RWPE2 (cell line): ENCODE results near the gene ZNF12.

Experiments used
- ATAC-seq: fragments of 200-7000 bp; cut with Tn5 transposase; 3 replicates; pipeline ENCODE4 v1.9.1; 2021; ENCODE audit warnings: low read depth
- DNase-seq: peaks from one replicate; pipeline ENCODE4 v3.0.0-alpha.2; 2020; ENCODE audit warnings: low spot score
- H3K27ac ChIP-seq: fragments of 450-650 bp; 2 replicates; pipeline ENCODE4 v1.5.1; 2017; ENCODE audit warnings: mild to moderate bottlenecking; ENCODE audit not compliant: poor library complexity, severe bottlenecking
- H3K27me3 ChIP-seq: fragments of 250-450 bp; sonication (Bioruptor Pico); 2 replicates; pipeline ENCODE4 v1.5.1; 2021; ENCODE audit warnings: mild to moderate bottlenecking, moderate library complexity; ENCODE audit not compliant: insufficient read depth, poor library complexity, severe bottlenecking
- H3K36me3 ChIP-seq: fragments of 250-450 bp; sonication (Bioruptor Pico); 2 replicates; pipeline ENCODE4 v1.5.1; 2020; ENCODE audit warnings: low read depth, mild to moderate bottlenecking, moderate library complexity
- H3K4me1 ChIP-seq: fragments of 250-450 bp; sonication (Bioruptor Pico); 2 replicates; pipeline ENCODE4 v1.5.1; 2021; ENCODE audit warnings: mild to moderate bottlenecking, moderate library complexity; ENCODE audit not compliant: insufficient read depth, poor library complexity, severe bottlenecking
- H3K4me3 ChIP-seq: fragments of 250-450 bp; sonication (Bioruptor Pico); 2 replicates; pipeline ENCODE4 v1.5.1; 2021; ENCODE audit warnings: mild to moderate bottlenecking, moderate library complexity; ENCODE audit not compliant: severe bottlenecking
- H3K9me3 ChIP-seq: fragments of 250-450 bp; sonication (Bioruptor Pico); 2 replicates; pipeline ENCODE4 v1.5.1; 2021; ENCODE audit warnings: mild to moderate bottlenecking, moderate library complexity; ENCODE audit not compliant: severe bottlenecking
- TF ChIP-seq, protein P1 (sequence below): fragments of 450-650 bp; IDR thresholded peaks from one replicate; pipeline ENCODE4 v1.5.1; 2017; ENCODE audit warnings: mild to moderate bottlenecking, moderate library complexity; ENCODE audit not compliant: poor library complexity, severe bottlenecking

Gene ZNF12

DNA sequence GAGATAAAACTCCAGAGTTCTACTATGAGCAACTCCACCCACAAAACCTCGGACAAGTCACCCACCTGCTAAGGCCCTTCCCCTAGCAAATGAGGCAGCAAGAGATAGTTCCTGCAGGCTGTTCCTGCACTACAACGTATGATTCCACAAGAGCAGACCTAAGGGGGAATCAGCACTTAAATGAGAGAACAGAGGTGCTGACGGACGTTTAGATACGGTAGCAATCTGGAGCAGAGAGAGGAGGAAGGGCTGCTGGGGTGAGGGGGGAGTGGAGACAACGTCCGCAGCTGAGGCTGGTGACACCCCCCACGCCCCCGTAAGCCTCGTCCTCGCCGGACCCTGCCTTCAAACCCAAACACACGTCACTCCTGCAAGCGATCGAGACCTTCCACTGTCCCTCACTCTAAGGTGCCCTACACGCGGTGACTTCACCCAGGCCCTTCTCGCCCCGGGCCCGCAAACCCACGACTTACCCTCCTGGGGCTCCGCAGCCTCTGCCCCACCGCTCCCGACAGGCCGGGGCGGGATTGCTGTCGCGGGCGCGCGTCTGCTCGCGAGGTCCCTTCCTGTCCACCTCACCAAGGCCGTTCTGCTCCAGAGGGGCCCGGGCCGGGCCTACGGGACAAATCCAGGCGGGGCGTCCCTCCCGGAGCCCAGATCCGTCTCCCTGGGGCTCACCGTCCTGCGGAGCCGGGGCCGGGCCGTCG is 635 bp downstream of the ZNF12 start:
- DNase-seq (no peak), ATAC-seq (peak; percentile 40)
- Histone ChIP-seq H3K4me1 (peaks cover 10% of the 10 kb centered on the region), H3K27ac (peak overlapping the region; percentile 59), H3K36me3 (peaks cover 35% of the 10 kb centered on the region), H3K27me3 (no peaks in the 10 kb centered on the region), H3K9me3 (peaks cover 2% of the 10 kb centered on the region), H3K4me3 (peak overlapping the region; percentile 86)
- TF ChIP-seq, protein P1, sequence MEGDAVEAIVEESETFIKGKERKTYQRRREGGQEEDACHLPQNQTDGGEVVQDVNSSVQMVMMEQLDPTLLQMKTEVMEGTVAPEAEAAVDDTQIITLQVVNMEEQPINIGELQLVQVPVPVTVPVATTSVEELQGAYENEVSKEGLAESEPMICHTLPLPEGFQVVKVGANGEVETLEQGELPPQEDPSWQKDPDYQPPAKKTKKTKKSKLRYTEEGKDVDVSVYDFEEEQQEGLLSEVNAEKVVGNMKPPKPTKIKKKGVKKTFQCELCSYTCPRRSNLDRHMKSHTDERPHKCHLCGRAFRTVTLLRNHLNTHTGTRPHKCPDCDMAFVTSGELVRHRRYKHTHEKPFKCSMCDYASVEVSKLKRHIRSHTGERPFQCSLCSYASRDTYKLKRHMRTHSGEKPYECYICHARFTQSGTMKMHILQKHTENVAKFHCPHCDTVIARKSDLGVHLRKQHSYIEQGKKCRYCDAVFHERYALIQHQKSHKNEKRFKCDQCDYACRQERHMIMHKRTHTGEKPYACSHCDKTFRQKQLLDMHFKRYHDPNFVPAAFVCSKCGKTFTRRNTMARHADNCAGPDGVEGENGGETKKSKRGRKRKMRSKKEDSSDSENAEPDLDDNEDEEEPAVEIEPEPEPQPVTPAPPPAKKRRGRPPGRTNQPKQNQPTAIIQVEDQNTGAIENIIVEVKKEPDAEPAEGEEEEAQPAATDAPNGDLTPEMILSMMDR = no peak

DNA sequence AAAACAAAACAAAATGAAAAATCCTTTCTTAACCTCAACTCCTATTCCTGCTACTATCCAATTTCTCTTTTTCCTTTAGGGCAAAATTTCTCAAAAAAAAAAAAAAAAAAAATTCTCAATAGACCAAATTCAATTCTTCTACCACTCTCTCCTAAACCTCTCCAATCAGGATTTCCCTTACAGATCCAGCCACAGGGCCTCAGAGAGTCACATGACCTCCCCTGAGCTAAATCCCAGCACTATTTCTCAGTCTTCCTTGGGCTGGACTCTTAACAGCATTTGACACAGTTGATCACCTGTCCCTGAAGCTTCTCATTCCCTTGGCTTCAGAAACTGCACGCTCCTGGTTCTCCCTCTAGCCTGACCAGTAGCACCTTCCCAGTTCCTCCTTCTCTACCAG is 4.9 kb downstream of the ZNF12 start:
- Histone ChIP-seq H3K27me3 (no peaks in the 10 kb centered on the region), H3K4me1 (peaks cover 10% of the 10 kb centered on the region), H3K9me3 (peaks cover 8% of the 10 kb centered on the region), H3K27ac (no peak overlapping the region), H3K36me3 (peaks cover 77% of the 10 kb centered on the region), H3K4me3 (no peak overlapping the region)
- TF ChIP-seq, protein P1 = no peak
- ATAC-seq (no peak), DNase-seq (no peak)

DNA sequence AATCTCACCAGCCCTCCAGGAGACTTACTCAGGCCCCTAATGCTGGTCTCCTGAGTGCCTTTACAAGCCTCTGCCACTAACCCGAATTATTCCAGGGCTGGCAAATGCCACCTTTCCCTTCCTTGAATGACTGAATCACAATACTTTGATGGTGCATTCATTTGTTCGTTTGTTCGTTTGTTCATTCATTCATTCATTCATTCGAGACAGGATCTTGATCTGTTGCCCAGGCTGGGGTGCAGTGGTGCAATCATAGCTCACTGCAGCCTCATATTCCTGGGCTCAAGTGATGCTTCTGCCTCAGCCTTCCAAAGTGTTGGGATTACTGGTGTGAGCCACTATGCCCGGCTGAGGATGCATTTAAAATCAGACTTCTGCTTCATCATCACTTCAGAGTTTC is 6.0 kb downstream of the ZNF12 start:
- Histone ChIP-seq H3K27ac (no peak overlapping the region), H3K4me3 (no peak overlapping the region), H3K27me3 (no peaks in the 10 kb centered on the region), H3K4me1 (peaks cover 10% of the 10 kb centered on the region), H3K9me3 (peaks cover 15% of the 10 kb centered on the region), H3K36me3 (peaks cover 88% of the 10 kb centered on the region)
- TF ChIP-seq, protein P1 = no peak
- DNase-seq (no peak), ATAC-seq (no peak)

DNA sequence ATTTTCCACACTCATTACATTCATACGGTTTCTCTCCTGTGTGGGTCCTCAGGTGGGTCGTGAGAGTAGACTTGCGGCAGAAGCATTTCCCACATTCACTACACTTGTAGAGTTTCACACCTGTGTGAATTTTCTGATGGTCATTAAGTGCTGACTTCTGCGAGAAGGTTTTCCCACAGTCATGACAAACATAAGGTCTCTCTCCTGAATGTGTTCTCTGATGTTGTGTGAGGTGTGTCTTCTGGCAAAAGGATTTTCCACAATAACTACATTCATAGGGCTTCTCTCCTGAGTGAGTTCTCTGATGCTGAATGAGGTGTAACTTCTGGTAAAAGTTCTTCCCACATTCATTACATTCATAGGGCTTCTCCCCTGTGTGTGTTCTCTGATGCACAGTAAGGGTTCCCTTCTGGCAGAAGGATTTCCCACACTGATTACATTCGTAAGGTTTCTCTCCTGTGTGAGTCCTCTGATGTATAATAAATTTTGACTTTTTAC is 15.1 kb downstream of the ZNF12 start:
- Histone ChIP-seq H3K27ac (no peak overlapping the region), H3K36me3 (peaks cover 100% of the 10 kb centered on the region), H3K9me3 (peaks cover 63% of the 10 kb centered on the region), H3K4me3 (no peak overlapping the region), H3K27me3 (no peaks in the 10 kb centered on the region), H3K4me1 (no peaks in the 10 kb centered on the region)
- no peak for DNase-seq
- TF ChIP-seq, protein P1 = no peak
- no peak for ATAC-seq

DNA sequence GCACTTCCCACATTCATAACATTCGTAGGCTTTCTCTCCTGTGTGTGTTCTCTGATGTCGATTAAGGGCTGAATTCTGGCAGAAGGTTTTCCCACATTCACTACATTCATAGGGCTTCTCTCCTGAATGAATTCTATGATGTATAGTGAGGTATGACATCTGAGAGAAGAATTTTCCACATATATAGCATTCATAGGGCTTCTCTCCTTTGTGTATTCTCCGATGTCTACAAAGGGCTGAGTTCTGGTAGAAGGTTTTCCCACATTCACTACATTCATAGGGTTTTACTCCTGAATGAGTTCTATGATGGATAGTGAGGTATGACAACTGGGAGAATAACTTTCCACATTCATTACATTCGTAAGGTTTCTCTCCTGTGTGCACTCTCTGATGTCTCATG is 15.6 kb downstream of the ZNF12 start:
- H3K27me3 ChIP-seq = no peaks in the 10 kb centered on the region
- peaks cover 100% of the 10 kb centered on the region for H3K36me3 ChIP-seq
- H3K4me1 ChIP-seq = no peaks in the 10 kb centered on the region
- TF ChIP-seq, protein P1 = no peak
- ATAC-seq (no peak), DNase-seq (no peak)
- no peak overlapping the region for H3K27ac ChIP-seq
- H3K4me3 ChIP-seq = no peak overlapping the region
- peaks cover 64% of the 10 kb centered on the region for H3K9me3 ChIP-seq
